GM13976 (cell line): ENCODE results near the gene ABTB2.
"Not testable (repeated sequence)": the region's sequence is repeated elsewhere in the genome, so short reads cannot be mapped to it uniquely, and the experiment has no call there.

Experiments
- DNase-seq: peaks from one replicate; pipeline ENCODE4 v3.0.0; 2012; ENCODE audit warnings: low spot score
- CTCF ChIP-seq: IDR thresholded peaks from 2 replicates; pipeline ENCODE4 v1.5.1; 2012; ENCODE audit warnings: borderline replicate concordance, mild to moderate bottlenecking; ENCODE audit not compliant: insufficient read depth; ENCODE audit errors: extremely low read depth, missing control alignments, control extremely low read depth
- in situ Hi-C: fragments of 300-500 bp; cut with MboI; formaldehyde crosslinking; loops from one replicate; pipeline ENCODE4 v1.12.0; 2022; ENCODE audit warnings: low sequenced_read_pairs, mixed read lengths, inconsistent platforms; ENCODE audit not compliant: unreplicated experiment

Gene ABTB2

GRCh38 chr11:34183848-34184391 lies 173.9 kb downstream of the ABTB2 start:
- TF ChIP-seq CTCF: no peak
- no peak for DNase-seq
- in situ Hi-C loops: loop anchor here (10.0 kb wide), 1 partner anchor 171 kb away; the partner anchor contains the start of gene ABTB2

- DNase-seq: no peak
- no peak for TF ChIP-seq CTCF
- in situ Hi-C loops: loop anchor here (10.0 kb wide), 1 partner anchor 172 kb away; the partner anchor contains the start of gene ABTB2
Observed at GRCh38 chr11:34182921-34183685, 174.7 kb downstream of the ABTB2 start.

GRCh38 chr11:34182425-34182824 lies 175.4 kb downstream of the ABTB2 start:
- no peak for DNase-seq
- TF ChIP-seq CTCF: no peak
- in situ Hi-C loops: loop anchor here (10.0 kb wide), 1 partner anchor 172 kb away; the partner anchor contains the start of gene ABTB2

- no peak for DNase-seq
- in situ Hi-C loops: loop anchor here (10.0 kb wide), 1 partner anchor 173 kb away; the partner anchor contains the start of gene ABTB2
Observed at GRCh38 chr11:34181856-34182405, 175.9 kb downstream of the ABTB2 start.

GRCh38 chr11:34181251-34181650 lies 176.6 kb downstream of the ABTB2 start:
- DNase-seq: no peak
- TF ChIP-seq CTCF: no peak

More at GRCh38 chr11:34181856-34182405, 175.9 kb downstream of the ABTB2 start:
- no peak for TF ChIP-seq CTCF

GRCh38 chr11:34180814-34181165 lies 177.0 kb downstream of the ABTB2 start:
- in situ Hi-C loops: loop anchor here (10.0 kb wide), 1 partner anchor 174 kb away; the partner anchor contains the start of gene ABTB2
- not testable (repeated sequence) for DNase-seq

More at GRCh38 chr11:34181251-34181650, 176.6 kb downstream of the ABTB2 start:
- in situ Hi-C loops: loop anchor here (10.0 kb wide), 1 partner anchor 174 kb away; the partner anchor contains the start of gene ABTB2
